Thyroid gland (tissue), 4 donors: ENCODE measurements around the gene SLC6A3. TPM values are rescaled to one million over a fixed set of nuclear protein-coding genes. Genes with fewer than 3 reads are reported as not detected.
"Not testable (repeated sequence)": the region's sequence is repeated elsewhere in the genome, so short reads cannot be mapped to it uniquely, and the experiment has no call there.

ENCODE experiments used
- DNase-seq, 2 donors: peaks; one replicate each; pipeline ENCODE4 v3.0.0-alpha.2; 2019
- H3K27ac ChIP-seq, 3 donors: fragments of 200-600 bp; sonication (generic); 1 replicate in 2 of 3; 2 replicates in 1 of 3; pipeline ENCODE4 v1.5.1; 2016 to 2019; ENCODE audit warnings: mild to moderate bottlenecking in 1 of 3, moderate library complexity in 1 of 3
- H3K27me3 ChIP-seq: fragments of 200-600 bp; sonication (generic); one replicate; pipeline ENCODE4 v1.5.1; 2019
- H3K36me3 ChIP-seq, 2 donors: fragments of 200-600 bp; sonication (generic); one replicate each; pipeline ENCODE4 v1.5.1; 2016 to 2019
- H3K4me1 ChIP-seq, 2 donors: fragments of 200-600 bp; sonication (generic); one replicate each; pipeline ENCODE4 v1.5.1; 2017 to 2019
- H3K4me3 ChIP-seq, 3 donors: fragments of 200-600 bp; sonication (generic); replicated peaks in 1 of 3; 1 replicate in 2 of 3; 2 replicates in 1 of 3; pipeline ENCODE4 v1.5.1; 2016; ENCODE audit warnings: mild to moderate bottlenecking in 1 of 3
- H3K9me3 ChIP-seq: fragments of 200-600 bp; sonication (generic); one replicate; pipeline ENCODE4 v1.5.1; 2017
- CTCF ChIP-seq, 6 experiments: fragments of 200-600 bp in 3 of 6; fragments of 450-650 bp in 3 of 6; sonication (generic) in 3 of 6; IDR thresholded peaks; one replicate each; pipeline ENCODE4 v1.5.1; 2016 to 2019; ENCODE audit warnings: antibody characterized with exemption in 6 of 6, mild to moderate bottlenecking in 2 of 6, inconsistent platforms in 1 of 6, moderate library complexity in 1 of 6
- POLR2A ChIP-seq, 2 donors: fragments of 450-650 bp; IDR thresholded peaks; one replicate each; pipeline ENCODE4 v1.6.1; 2017; ENCODE audit warnings: antibody characterized with exemption in 2 of 2, mild to moderate bottlenecking in 2 of 2, moderate library complexity in 1 of 2
- WGBS, 2 donors: methylation state at CpG; one replicate each; pipeline ENCODE4 v1.1.5; 2017; 5-methylcytosine and 5-hydroxymethylcytosine counted together
- intact Hi-C: fragments of 100-400 bp; cut with DNase I; formaldehyde crosslinking; loops from one replicate; pipeline ENCODE4 v1.15.1; 2023
- total RNA-seq, 4 donors: library from RNA; depleted of rRNA; stranded (reverse); fragments of >200 nt; gene quantifications; one replicate each; pipeline ENCODE4 v1.2.3, GENCODE V29; 2016

Gene SLC6A3
- total RNA-seq, 4 donors from 2014 or later, result 0.54 to 0.67 (median 0.54) TPM; not detected in 1

GRCh38 chr5:1479066-1479465, 33.8 kb upstream of the SLC6A3 start:
- H3K27ac ChIP-seq, result no peak overlapping the region

GRCh38 chr5:1478271-1479035, 33.2 kb upstream of the SLC6A3 start:
- TF ChIP-seq POLR2A (IDR thresholded peaks at IDR 0.05) (no peak), CTCF (IDR thresholded peaks at IDR 0.05) (no peak)
- no peak overlapping the region for H3K27ac ChIP-seq
- intact Hi-C loops, result no loop called here
- no peak for DNase-seq
- no peaks in the 10 kb centered on the region for H3K27me3 ChIP-seq
- H3K4me1 ChIP-seq, result peaks cover 5 to 7% of the 10 kb centered on the region in 2 donors
- 93 to 94% methylated on average over 12 to 13 of the region's 13 CpGs for WGBS, 2 donors
- no peaks in the 10 kb centered on the region for H3K9me3 ChIP-seq
- no peak overlapping the region for H3K4me3 ChIP-seq
- H3K36me3 ChIP-seq, result peaks cover 0 to 6% of the 10 kb centered on the region in 2 donors

More at GRCh38 chr5:1479066-1479465, 33.8 kb upstream of the SLC6A3 start:
- intact Hi-C loops, result no loop called here
- Histone ChIP-seq H3K27me3 (no peaks in the 10 kb centered on the region), H3K9me3 (no peaks in the 10 kb centered on the region), H3K36me3 (peaks cover 0 to 6% of the 10 kb centered on the region in 2 donors), H3K4me3 (no peak overlapping the region), H3K4me1 (peaks cover 5 to 7% of the 10 kb centered on the region in 2 donors)
- TF ChIP-seq POLR2A (IDR thresholded peaks at IDR 0.05), result no peak
- TF ChIP-seq CTCF (IDR thresholded peaks at IDR 0.05), result no peak
- 95 to 97% methylated on average over 7 of the region's 7 CpGs for WGBS, 2 donors
- no peak for DNase-seq

- 91 to 92% methylated on average over 16 of the region's 16 CpGs for WGBS, 2 donors
- no peak overlapping the region for H3K4me3 ChIP-seq
- peak in 1 of 2 donors; percentile 22 for DNase-seq
- no peaks in the 10 kb centered on the region for H3K9me3 ChIP-seq
- peaks cover 5 to 7% of the 10 kb centered on the region in 2 donors for H3K4me1 ChIP-seq
- H3K27me3 ChIP-seq, result no peaks in the 10 kb centered on the region
- H3K27ac ChIP-seq, result no peak overlapping the region
- TF ChIP-seq POLR2A (IDR thresholded peaks at IDR 0.05) (no peak), CTCF (IDR thresholded peaks at IDR 0.05) (no peak)
- intact Hi-C loops, result no loop called here
- peaks cover 0 to 6% of the 10 kb centered on the region in 2 donors for H3K36me3 ChIP-seq
Observed at GRCh38 chr5:1477341-1477740, 32.1 kb upstream of the SLC6A3 start.

- Histone ChIP-seq H3K27ac (no peak overlapping the region), H3K36me3 (peaks cover 0 to 6% of the 10 kb centered on the region in 2 donors), H3K4me3 (no peak overlapping the region), H3K4me1 (peaks cover 5 to 7% of the 10 kb centered on the region in 2 donors), H3K9me3 (no peaks in the 10 kb centered on the region), H3K27me3 (no peaks in the 10 kb centered on the region)
- WGBS, 2 donors, result 85 to 93% methylated on average over 11 of the region's 11 CpGs
- intact Hi-C loops, result no loop called here
- TF ChIP-seq POLR2A (IDR thresholded peaks at IDR 0.05), result no peak
- TF ChIP-seq CTCF (IDR thresholded peaks at IDR 0.05), result no peak
- DNase-seq, result no peak
Observed at GRCh38 chr5:1476967-1477310, 31.7 kb upstream of the SLC6A3 start.

- H3K4me1 ChIP-seq, result peaks cover 5 to 7% of the 10 kb centered on the region in 2 donors
- H3K4me3 ChIP-seq, result no peak overlapping the region
- TF ChIP-seq CTCF (IDR thresholded peaks at IDR 0.05), result no peak
- no peak for TF ChIP-seq POLR2A (IDR thresholded peaks at IDR 0.05)
- H3K27me3 ChIP-seq, result no peaks in the 10 kb centered on the region
- intact Hi-C loops, result no loop called here
- H3K27ac ChIP-seq, result no peak overlapping the region
- H3K36me3 ChIP-seq, result peaks cover 0 to 6% of the 10 kb centered on the region in 2 donors
- peak; percentile 78 to 79 for DNase-seq
- WGBS, 2 donors, result 61 to 62% methylated on average over 22 to 27 of the region's 28 CpGs
- H3K9me3 ChIP-seq, result no peaks in the 10 kb centered on the region
Observed at GRCh38 chr5:1476181-1476966, 31.1 kb upstream of the SLC6A3 start.

GRCh38 chr5:1475544-1475900, 30.3 kb upstream of the SLC6A3 start:
- 84 to 87% methylated on average over 5 to 13 of the region's 17 CpGs for WGBS, 2 donors
- DNase-seq, H3K4me1 ChIP-seq, H3K9me3 ChIP-seq, H3K36me3 ChIP-seq, H3K27me3 ChIP-seq, intact Hi-C loops, H3K27ac ChIP-seq, H3K4me3 ChIP-seq: not testable (repeated sequence)
